GM18511 (cell line): ENCODE data around the gene GNMT.

Source experiments
- ATAC-seq: cut with Tn5 transposase; IDR thresholded peaks from one replicate; pipeline ENCODE4 v1.9.1; 2021; ENCODE audit warnings: mild to moderate bottlenecking, moderate library complexity; ENCODE audit not compliant: unreplicated experiment

The GNMT gene

DNA sequence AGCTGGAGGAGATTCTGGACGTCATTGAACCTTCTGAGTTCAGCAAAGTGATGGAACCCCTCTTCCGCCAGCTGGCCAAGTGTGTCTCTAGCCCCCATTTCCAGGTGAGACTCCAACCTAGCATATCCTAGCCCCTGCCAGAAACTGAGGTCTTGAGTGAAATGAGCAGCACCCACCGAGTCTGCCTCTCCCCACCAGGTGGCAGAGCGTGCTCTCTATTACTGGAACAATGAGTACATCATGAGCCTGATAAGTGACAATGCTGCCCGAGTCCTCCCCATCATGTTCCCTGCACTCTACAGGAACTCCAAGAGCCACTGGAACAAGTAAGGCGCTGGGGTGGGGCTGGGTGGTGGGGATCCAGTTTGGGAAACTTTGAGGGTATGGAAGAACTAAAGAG lies 48.6 kb downstream of the GNMT start:
- no peak for ATAC-seq

DNA sequence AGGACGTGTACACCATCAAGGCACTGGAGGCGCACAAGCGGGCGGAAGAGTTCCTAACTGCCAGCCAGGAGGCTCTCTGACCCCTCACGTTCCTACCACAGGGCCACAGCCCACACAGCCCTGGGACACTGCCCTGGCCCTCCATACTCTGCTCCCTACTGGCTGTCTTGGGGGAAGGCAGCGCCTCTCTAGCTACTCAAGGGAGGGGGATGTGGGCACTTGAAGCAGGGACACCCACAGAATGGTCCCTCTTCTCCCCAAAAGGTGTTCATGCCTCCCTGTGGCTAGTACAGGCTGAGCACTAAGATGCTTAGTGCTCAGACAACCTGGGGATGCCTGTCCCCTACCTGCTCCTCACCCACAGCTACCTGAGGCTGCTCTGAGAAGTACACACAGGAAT lies 50.7 kb downstream of the GNMT start:
- no peak for ATAC-seq

DNA sequence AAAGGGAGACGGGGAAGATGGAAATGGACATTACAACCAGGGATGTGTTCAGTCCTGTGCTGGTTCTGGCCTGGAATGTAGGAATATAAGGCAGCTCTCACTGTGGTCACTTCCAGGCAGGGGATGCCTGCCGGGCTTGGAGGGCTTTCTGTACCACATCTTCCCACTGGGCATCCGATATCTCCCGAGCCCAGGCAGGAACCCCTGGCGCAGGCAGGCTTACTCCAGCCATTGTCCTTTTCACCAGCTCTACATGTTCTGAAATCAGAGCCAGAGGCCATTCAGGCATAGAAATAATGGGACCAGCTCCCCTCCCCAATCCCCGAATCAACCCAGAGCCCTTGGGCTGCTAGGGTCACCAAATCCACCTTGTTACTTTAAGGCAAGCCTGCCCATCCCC lies 51.8 kb downstream of the GNMT start:
- no peak for ATAC-seq

DNA sequence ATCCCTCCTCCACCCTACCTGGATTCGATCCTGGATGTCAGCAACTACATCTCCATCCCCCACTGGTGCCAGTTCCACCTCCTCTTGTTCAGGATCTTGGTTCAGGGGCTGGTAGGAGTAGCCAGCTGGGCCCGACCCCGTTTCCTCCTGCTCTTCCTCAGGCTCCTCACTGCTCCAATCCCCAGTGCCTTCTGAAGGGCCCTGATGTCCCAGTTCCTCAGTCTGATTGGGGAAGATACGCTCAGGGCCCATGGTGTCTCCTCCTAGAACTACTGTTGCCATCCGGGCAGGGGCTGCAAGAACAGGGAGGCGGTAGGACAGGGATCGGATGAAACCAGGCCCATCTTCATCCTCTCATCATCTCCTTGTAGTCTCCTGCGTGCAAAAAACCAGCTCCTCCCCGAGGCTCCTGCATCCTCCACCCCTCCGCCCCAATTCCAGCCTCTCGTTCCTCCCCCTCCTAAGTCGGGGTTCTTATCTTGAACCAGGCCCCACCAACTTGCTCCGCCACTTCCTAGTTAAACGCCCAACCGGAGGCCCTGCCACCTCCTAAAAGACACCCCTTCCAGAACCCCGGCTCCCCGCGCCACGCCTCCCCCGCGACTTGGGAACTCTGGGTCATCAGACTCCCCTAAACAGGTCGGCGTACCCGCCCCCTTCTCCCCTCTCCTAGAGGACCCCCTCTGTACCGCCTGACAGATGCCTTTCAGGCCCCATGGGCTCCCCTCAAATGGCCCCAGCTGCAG lies 52.7 kb downstream of the GNMT start:
- ATAC-seq, result peak; percentile 23
